ENCODE results near the gene NDNF. TPM values are rescaled to one million over a fixed set of nuclear protein-coding genes. Genes with fewer than 3 reads are reported as not detected.
A peak's percentile ranks its signal among the peaks of the same experiment; 100 is the strongest.

Gene NDNF, protein sequence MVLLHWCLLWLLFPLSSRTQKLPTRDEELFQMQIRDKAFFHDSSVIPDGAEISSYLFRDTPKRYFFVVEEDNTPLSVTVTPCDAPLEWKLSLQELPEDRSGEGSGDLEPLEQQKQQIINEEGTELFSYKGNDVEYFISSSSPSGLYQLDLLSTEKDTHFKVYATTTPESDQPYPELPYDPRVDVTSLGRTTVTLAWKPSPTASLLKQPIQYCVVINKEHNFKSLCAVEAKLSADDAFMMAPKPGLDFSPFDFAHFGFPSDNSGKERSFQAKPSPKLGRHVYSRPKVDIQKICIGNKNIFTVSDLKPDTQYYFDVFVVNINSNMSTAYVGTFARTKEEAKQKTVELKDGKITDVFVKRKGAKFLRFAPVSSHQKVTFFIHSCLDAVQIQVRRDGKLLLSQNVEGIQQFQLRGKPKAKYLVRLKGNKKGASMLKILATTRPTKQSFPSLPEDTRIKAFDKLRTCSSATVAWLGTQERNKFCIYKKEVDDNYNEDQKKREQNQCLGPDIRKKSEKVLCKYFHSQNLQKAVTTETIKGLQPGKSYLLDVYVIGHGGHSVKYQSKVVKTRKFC
- total RNA-seq (3.1 TPM), polyA plus RNA-seq (2.8 TPM)
- long read RNA-seq, donor 1: 0 reads
- long read RNA-seq, donor 2: 0 reads
- long read RNA-seq, donor 3, partial matches to known transcripts: 0 of 1 reads
- long read RNA-seq, donor 3, other reads (novel, unspliced or antisense): 0 of 1 reads
- long read RNA-seq, donor 4, partial matches to known transcripts: 0 of 1 reads
- long read RNA-seq, donor 4, other reads (novel, unspliced or antisense): 0 of 1 reads
- long read RNA-seq, donor 5, transcript NDNF-201 (4 exons, 2,885 nt): major isoform, 5 of 5 reads
- long read RNA-seq, donor 5, partial matches to known transcripts: 0 of 5 reads
- long read RNA-seq, donor 5, other reads (novel, unspliced or antisense): 0 of 5 reads
- long read RNA-seq, donor 6: 0 reads
- long read RNA-seq, donor 7, partial matches to known transcripts: 0 of 3 reads
- long read RNA-seq, donor 7, other reads (novel, unspliced or antisense): 0 of 3 reads
- long read RNA-seq, donor 8, partial matches to known transcripts: 0 of 1 reads
- long read RNA-seq, donor 8, other reads (novel, unspliced or antisense): 0 of 1 reads
- long read RNA-seq, donor 9: 0 reads
- long read RNA-seq, donor 10: 0 reads

DNA sequence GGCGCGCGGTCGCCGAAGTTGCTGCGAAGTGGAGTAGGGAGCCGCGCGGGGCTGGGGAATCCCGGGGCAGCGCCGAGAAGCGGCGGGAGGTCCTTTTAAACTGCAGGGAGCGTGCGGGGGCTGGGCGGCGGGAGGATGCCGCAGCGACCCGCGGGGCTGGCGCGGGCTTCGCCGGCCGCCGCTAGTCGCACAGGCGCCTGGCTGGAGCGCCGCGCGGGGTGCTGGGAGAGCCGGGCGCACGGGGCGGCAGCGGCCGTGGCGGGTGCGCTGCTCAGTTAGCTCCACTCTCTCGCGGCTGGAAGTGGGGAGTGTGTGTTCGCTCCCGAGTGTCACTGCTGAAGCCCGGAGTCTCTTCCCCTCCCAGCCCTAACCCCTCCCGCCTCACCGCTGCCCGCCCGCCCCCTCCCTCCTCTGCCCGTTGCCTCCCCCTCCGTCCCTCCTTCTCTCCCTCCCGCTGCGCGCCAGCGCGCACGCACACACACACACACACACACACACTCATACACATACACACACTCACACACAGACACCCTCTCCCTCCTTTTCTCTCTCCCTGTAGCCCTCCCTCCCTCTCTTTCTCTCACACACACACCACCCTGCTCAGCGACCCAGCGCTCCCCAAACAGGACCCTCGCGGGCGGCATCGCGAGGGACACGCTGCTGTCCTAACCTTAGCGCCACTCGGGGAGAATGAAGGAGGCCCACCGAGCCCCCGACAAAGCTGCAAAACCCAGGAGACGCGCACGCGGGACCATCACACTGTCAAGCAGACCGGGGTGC lies at the start of gene NDNF:
Gene NDNF, minus strand, starts transcription at position 312 of the 780 bp plus-strand sequence. CDS start 26,698 bp downstream, outside the sequence.
- Histone ChIP-seq H3K4me3 (ENCODE audit: low read length in 2 of 2) (peak within 1 kb of the TSS; percentile 29 to 51), H3K9me3 (ENCODE audit: control insufficient read depth in 2 of 2, insufficient read depth in 1 of 2, low read length in 1 of 2) (peaks cover 0 to 7% of the 10 kb centered on the region in 2 donors), H3K4me1 (ENCODE audit: control insufficient read depth in 2 of 2, insufficient read depth in 2 of 2, low read length in 2 of 2) (peaks cover 0 to 23% of the 10 kb centered on the region in 2 donors), H3K27me3 (ENCODE audit: control insufficient read depth in 2 of 2, insufficient read depth in 1 of 2, low read length in 1 of 2) (peaks cover 44 to 80% of the 10 kb centered on the region in 2 donors), H3K36me3 (ENCODE audit: control insufficient read depth in 2 of 2, insufficient read depth in 2 of 2, low read length in 1 of 2) (no peaks in the 10 kb centered on the region), H3K27ac (ENCODE audit: low read depth in 1 of 2, low read length in 1 of 2) (no peak within 1 kb of the TSS)
- under 1% methylated on average over 76 of the region's 76 CpGs for WGBS
- DNase-seq (ENCODE audit: low read depth in 6 of 9, low spot score in 9 of 9): peak in 2 of 9 donors; percentile 24 to 48

DNA sequence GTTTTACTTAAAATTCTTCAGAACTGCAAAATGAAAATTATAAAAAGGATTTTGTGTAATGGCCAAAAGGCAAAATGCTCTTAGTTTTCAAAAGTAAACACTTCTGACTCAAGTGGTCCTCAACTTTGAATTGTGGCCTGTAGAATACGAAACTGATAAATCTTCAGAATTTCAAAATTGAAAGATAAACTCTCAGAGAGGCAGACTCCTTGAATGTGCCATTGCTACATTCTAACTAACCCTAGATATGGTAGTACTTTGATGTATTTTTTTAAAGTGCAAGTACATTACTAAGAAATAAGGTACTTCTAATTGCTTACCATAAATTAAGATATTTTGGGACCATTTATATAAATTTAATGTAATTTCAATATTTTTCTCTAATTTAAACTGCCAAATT lies 47.4 kb upstream of the NDNF start:
- 95% methylated on average over 1 of the region's 1 CpG for WGBS
- Histone ChIP-seq H3K27ac (ENCODE audit: low read depth in 1 of 2, low read length in 1 of 2) (no peak overlapping the region), H3K4me1 (ENCODE audit: control insufficient read depth in 2 of 2, insufficient read depth in 2 of 2, low read length in 2 of 2) (no peaks in the 10 kb centered on the region), H3K9me3 (ENCODE audit: control insufficient read depth in 2 of 2, insufficient read depth in 1 of 2, low read length in 1 of 2) (no peaks in the 10 kb centered on the region), H3K36me3 (ENCODE audit: control insufficient read depth in 2 of 2, insufficient read depth in 2 of 2, low read length in 1 of 2) (no peaks in the 10 kb centered on the region), H3K27me3 (ENCODE audit: control insufficient read depth in 2 of 2, insufficient read depth in 1 of 2, low read length in 1 of 2) (no peaks in the 10 kb centered on the region), H3K4me3 (ENCODE audit: low read length in 2 of 2) (no peak overlapping the region)
- no peak for DNase-seq (ENCODE audit: low read depth in 6 of 9, low spot score in 9 of 9)

DNA sequence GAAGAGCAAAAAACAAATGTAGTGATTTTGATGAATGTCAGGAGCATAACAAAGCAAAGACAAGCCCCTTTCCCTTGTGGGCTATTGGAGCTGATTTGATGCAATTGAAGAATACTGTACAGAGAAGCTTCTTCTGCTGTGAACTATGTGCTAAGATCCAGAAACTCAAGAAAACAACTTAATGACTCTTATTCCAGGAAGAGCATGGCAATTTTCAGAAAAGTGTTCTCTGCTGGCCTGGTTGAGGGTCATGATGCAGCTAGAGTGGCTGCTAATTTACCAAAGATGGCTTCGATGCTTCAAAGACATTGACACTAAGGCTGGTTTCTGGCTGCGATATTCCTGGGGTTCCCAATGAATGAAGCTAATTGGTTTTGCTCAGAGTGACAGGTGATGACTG lies 46.0 kb upstream of the NDNF start:
- H3K9me3 ChIP-seq (ENCODE audit: control insufficient read depth in 2 of 2, insufficient read depth in 1 of 2, low read length in 1 of 2): no peaks in the 10 kb centered on the region
- WGBS: 82% methylated on average over 2 of the region's 2 CpGs
- no peak overlapping the region for H3K27ac ChIP-seq (ENCODE audit: low read depth in 1 of 2, low read length in 1 of 2)
- no peaks in the 10 kb centered on the region for H3K36me3 ChIP-seq (ENCODE audit: control insufficient read depth in 2 of 2, insufficient read depth in 2 of 2, low read length in 1 of 2)
- no peak overlapping the region for H3K4me3 ChIP-seq (ENCODE audit: low read length in 2 of 2)
- DNase-seq (ENCODE audit: low read depth in 6 of 9, low spot score in 9 of 9): no peak
- no peaks in the 10 kb centered on the region for H3K27me3 ChIP-seq (ENCODE audit: control insufficient read depth in 2 of 2, insufficient read depth in 1 of 2, low read length in 1 of 2)
- H3K4me1 ChIP-seq (ENCODE audit: control insufficient read depth in 2 of 2, insufficient read depth in 2 of 2, low read length in 2 of 2): no peaks in the 10 kb centered on the region

DNA sequence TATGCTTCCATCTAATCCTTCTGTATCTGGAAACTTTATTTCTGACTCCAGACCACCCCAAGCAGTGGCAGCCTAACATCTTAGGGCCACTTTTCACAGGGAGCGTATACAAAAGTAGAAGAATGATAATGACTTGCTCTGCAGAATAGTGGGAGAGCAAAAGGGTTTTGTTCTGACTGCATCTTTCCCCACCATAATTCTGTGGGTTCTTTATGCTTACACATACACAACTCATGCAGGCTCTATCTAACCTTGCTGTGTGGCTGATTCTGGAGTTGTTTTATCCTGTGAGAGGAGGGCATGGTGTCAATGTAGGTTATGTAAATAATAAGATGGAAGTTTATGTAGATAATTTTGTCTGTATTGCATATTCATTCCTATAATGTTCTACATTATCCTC lies 42.4 kb upstream of the NDNF start:
- no peak overlapping the region for H3K27ac ChIP-seq (ENCODE audit: low read depth in 1 of 2, low read length in 1 of 2)
- no peaks in the 10 kb centered on the region for H3K9me3 ChIP-seq (ENCODE audit: control insufficient read depth in 2 of 2, insufficient read depth in 1 of 2, low read length in 1 of 2)
- DNase-seq (ENCODE audit: low read depth in 6 of 9, low spot score in 9 of 9): no peak
- WGBS: 97% methylated on average over 1 of the region's 1 CpG
- H3K27me3 ChIP-seq (ENCODE audit: control insufficient read depth in 2 of 2, insufficient read depth in 1 of 2, low read length in 1 of 2): no peaks in the 10 kb centered on the region
- H3K4me1 ChIP-seq (ENCODE audit: control insufficient read depth in 2 of 2, insufficient read depth in 2 of 2, low read length in 2 of 2): no peaks in the 10 kb centered on the region
- no peak overlapping the region for H3K4me3 ChIP-seq (ENCODE audit: low read length in 2 of 2)
- H3K36me3 ChIP-seq (ENCODE audit: control insufficient read depth in 2 of 2, insufficient read depth in 2 of 2, low read length in 1 of 2): no peaks in the 10 kb centered on the region

DNA sequence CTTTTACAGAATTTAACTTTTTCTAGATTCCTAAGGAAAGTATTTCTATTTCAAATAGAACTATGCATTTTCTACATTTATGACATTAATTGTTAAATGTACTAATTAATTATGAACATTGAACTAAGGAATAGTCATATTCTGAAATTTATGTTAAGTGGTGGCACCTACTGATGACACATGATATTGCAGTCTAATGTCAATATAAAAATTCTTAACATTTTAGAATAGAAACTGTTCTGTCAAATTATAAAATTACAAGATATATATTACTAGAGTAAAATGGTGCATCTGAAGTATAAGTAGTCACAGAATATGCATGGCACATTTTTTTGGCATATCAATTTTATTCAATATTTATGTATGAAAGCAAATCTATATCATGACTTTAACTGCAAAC lies 40.2 kb upstream of the NDNF start:
- H3K4me1 ChIP-seq (ENCODE audit: control insufficient read depth in 2 of 2, insufficient read depth in 2 of 2, low read length in 2 of 2): no peaks in the 10 kb centered on the region
- H3K27ac ChIP-seq (ENCODE audit: low read depth in 1 of 2, low read length in 1 of 2): no peak overlapping the region
- no peaks in the 10 kb centered on the region for H3K36me3 ChIP-seq (ENCODE audit: control insufficient read depth in 2 of 2, insufficient read depth in 2 of 2, low read length in 1 of 2)
- no peak overlapping the region for H3K4me3 ChIP-seq (ENCODE audit: low read length in 2 of 2)
- DNase-seq (ENCODE audit: low read depth in 6 of 9, low spot score in 9 of 9): no peak
- H3K9me3 ChIP-seq (ENCODE audit: control insufficient read depth in 2 of 2, insufficient read depth in 1 of 2, low read length in 1 of 2): no peaks in the 10 kb centered on the region
- no peaks in the 10 kb centered on the region for H3K27me3 ChIP-seq (ENCODE audit: control insufficient read depth in 2 of 2, insufficient read depth in 1 of 2, low read length in 1 of 2)

DNA sequence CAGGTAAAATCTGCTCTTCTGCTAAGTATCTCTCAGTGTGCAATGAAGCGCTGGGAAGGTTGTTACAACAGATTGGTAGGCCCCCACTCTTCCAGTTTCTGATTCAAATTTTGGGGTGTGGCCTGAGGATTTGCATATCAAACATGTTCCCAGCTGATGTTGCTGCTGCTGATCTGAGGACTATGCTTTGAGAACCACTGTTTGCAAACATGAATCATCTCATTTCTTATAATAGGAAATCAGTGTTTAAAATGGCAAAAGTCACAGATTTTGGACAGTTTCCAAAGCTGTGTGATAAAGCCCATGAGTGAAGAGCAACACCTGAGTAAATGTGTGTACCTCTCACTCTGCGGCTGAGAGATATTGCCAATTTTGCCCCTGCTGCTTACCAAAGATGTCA lies 36.2 kb upstream of the NDNF start:
- Histone ChIP-seq H3K4me3 (ENCODE audit: low read length in 2 of 2) (no peak overlapping the region), H3K27ac (ENCODE audit: low read depth in 1 of 2, low read length in 1 of 2) (no peak overlapping the region), H3K9me3 (ENCODE audit: control insufficient read depth in 2 of 2, insufficient read depth in 1 of 2, low read length in 1 of 2) (no peaks in the 10 kb centered on the region), H3K4me1 (ENCODE audit: control insufficient read depth in 2 of 2, insufficient read depth in 2 of 2, low read length in 2 of 2) (no peaks in the 10 kb centered on the region), H3K27me3 (ENCODE audit: control insufficient read depth in 2 of 2, insufficient read depth in 1 of 2, low read length in 1 of 2) (no peaks in the 10 kb centered on the region), H3K36me3 (ENCODE audit: control insufficient read depth in 2 of 2, insufficient read depth in 2 of 2, low read length in 1 of 2) (no peaks in the 10 kb centered on the region)
- WGBS: 96% methylated on average over 2 of the region's 2 CpGs
- no peak for DNase-seq (ENCODE audit: low read depth in 6 of 9, low spot score in 9 of 9)

DNA sequence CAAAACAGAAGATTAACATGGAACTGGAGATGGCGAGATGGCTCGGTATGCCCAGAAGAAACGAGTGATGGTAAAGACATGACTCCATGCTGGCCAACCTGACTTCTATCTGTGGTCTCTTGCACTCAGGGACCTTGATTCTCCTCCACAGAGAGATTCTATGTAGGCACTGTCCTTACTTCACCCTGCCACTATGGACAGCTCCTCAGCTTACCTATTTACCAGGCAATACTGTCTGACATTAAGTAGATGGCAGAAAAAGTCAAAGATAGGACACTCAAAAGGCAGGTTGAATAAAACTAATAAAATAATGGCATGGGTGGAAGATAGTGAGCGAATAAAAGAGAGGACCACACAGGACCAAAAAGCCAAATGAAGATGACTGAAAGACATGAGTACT lies 35.2 kb upstream of the NDNF start:
- Histone ChIP-seq H3K36me3 (ENCODE audit: control insufficient read depth in 2 of 2, insufficient read depth in 2 of 2, low read length in 1 of 2) (no peaks in the 10 kb centered on the region), H3K27me3 (ENCODE audit: control insufficient read depth in 2 of 2, insufficient read depth in 1 of 2, low read length in 1 of 2) (no peaks in the 10 kb centered on the region), H3K9me3 (ENCODE audit: control insufficient read depth in 2 of 2, insufficient read depth in 1 of 2, low read length in 1 of 2) (no peaks in the 10 kb centered on the region), H3K4me1 (ENCODE audit: control insufficient read depth in 2 of 2, insufficient read depth in 2 of 2, low read length in 2 of 2) (no peaks in the 10 kb centered on the region), H3K4me3 (ENCODE audit: low read length in 2 of 2) (no peak overlapping the region), H3K27ac (ENCODE audit: low read depth in 1 of 2, low read length in 1 of 2) (no peak overlapping the region)
- no peak for DNase-seq (ENCODE audit: low read depth in 6 of 9, low spot score in 9 of 9)
- 98% methylated on average over 4 of the region's 4 CpGs for WGBS

DNA sequence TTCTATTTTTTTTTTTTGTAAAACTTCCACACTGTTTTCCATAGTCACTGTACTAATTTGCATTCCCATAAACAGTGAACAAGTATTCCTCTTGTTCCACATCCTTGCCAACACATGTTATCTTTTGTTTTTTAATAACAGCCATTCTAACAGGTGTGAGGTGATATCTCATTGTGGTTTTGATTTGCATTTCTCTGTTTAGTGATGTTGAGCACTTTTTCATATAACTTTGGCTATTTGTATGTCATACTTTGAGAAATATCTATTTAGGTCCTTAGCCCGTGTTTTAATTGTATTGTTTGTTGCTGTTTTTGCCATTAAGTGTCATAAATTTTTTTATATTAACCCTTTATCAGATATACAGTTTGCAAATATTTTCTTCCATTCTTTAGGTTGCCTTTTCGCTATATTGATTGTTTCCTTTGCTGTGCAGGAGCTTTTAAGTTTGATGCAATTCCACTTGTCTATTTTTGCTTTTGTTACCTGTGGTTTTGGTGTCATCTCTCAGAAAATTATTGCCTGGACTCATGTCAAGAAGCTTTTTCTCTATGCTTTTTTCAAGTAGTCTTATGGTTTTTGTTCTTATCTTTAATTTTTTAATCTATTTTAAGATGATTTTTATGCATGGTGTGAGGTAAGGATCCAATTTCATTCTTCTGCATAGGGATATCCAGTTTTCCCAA lies 27.9 kb upstream of the NDNF start:
- no peaks in the 10 kb centered on the region for H3K9me3 ChIP-seq (ENCODE audit: control insufficient read depth in 2 of 2, insufficient read depth in 1 of 2, low read length in 1 of 2)
- H3K27ac ChIP-seq (ENCODE audit: low read depth in 1 of 2, low read length in 1 of 2): no peak overlapping the region
- DNase-seq (ENCODE audit: low read depth in 6 of 9, low spot score in 9 of 9): no peak
- 96% methylated on average over 2 of the region's 2 CpGs for WGBS
- H3K4me1 ChIP-seq (ENCODE audit: control insufficient read depth in 2 of 2, insufficient read depth in 2 of 2, low read length in 2 of 2): no peaks in the 10 kb centered on the region
- no peaks in the 10 kb centered on the region for H3K27me3 ChIP-seq (ENCODE audit: control insufficient read depth in 2 of 2, insufficient read depth in 1 of 2, low read length in 1 of 2)
- H3K4me3 ChIP-seq (ENCODE audit: low read length in 2 of 2): no peak overlapping the region
- H3K36me3 ChIP-seq (ENCODE audit: control insufficient read depth in 2 of 2, insufficient read depth in 2 of 2, low read length in 1 of 2): no peaks in the 10 kb centered on the region
